ENCODE measurements around the gene ZCCHC24. TPM values are rescaled to one million over a fixed set of nuclear protein-coding genes. Genes with fewer than 3 reads are reported as not detected.

ZCCHC24 gene
- total and polyA plus RNA-seq, 4 donors: 7.8 to 23.9 (median 14.8) TPM

- Histone ChIP-seq H3K9ac (ENCODE audit: low read depth in 1 of 2, low read length in 2 of 2) (no peak overlapping the region), H3K36me3 (ENCODE audit: control insufficient read depth in 4 of 4, insufficient read depth in 3 of 4, low read depth in 1 of 4, low read length in 3 of 4) (no peaks in the 10 kb centered on the region), H3K4me3 (ENCODE audit: low read depth in 1 of 3, low read length in 3 of 3) (no peak overlapping the region), H3K4me1 (ENCODE audit: control insufficient read depth in 4 of 4, insufficient read depth in 4 of 4, low read length in 3 of 4) (peaks cover 2 to 12% (median 8%) of the 10 kb centered on the region in 4 donors), H3K27ac (ENCODE audit: low read depth in 1 of 2, low read length in 2 of 2) (no peak overlapping the region), H3K27me3 (ENCODE audit: control insufficient read depth in 4 of 4, insufficient read depth in 4 of 4, low read length in 3 of 4) (no peaks in the 10 kb centered on the region), H3K9me3 (ENCODE audit: control insufficient read depth in 4 of 4, low read length in 3 of 4) (no peaks in the 10 kb centered on the region)
- DNase-seq (ENCODE audit: low spot score): no peak
- WGBS: 93% methylated on average over 7 of the region's 7 CpGs
- TF ChIP-seq GABPA (IDR thresholded peaks at IDR 0.05 in 1 of 2, conservative IDR thresholded peaks at IDR 0.05 in 1 of 2) (no peak), YY1 (IDR thresholded peaks at IDR 0.05) (no peak), RAD21 (IDR thresholded peaks at IDR 0.05) (no peak), EGR1 (IDR thresholded peaks at IDR 0.05; ENCODE audit: low read depth in 2 of 2) (no peak), JUND (IDR thresholded peaks at IDR 0.05) (no peak)
Measured at GRCh38 chr10:79472449-79472848, 27.0 kb upstream of the ZCCHC24 start.

- Histone ChIP-seq H3K36me3 (ENCODE audit: control insufficient read depth in 4 of 4, insufficient read depth in 3 of 4, low read depth in 1 of 4, low read length in 3 of 4) (no peaks in the 10 kb centered on the region), H3K27me3 (ENCODE audit: control insufficient read depth in 4 of 4, insufficient read depth in 4 of 4, low read length in 3 of 4) (no peaks in the 10 kb centered on the region), H3K4me3 (ENCODE audit: low read depth in 1 of 3, low read length in 3 of 3) (no peak overlapping the region), H3K9me3 (ENCODE audit: control insufficient read depth in 4 of 4, low read length in 3 of 4) (no peaks in the 10 kb centered on the region), H3K27ac (ENCODE audit: low read depth in 1 of 2, low read length in 2 of 2) (no peak overlapping the region), H3K4me1 (ENCODE audit: control insufficient read depth in 4 of 4, insufficient read depth in 4 of 4, low read length in 3 of 4) (peaks cover 2 to 16% (median 8%) of the 10 kb centered on the region in 4 donors), H3K9ac (ENCODE audit: low read depth in 1 of 2, low read length in 2 of 2) (no peak overlapping the region)
- no peak for TF ChIP-seq NR2F2 (IDR thresholded peaks at IDR 0.05)
- no peak for TF ChIP-seq RXRA (IDR thresholded peaks at IDR 0.05)
- no peak for TF ChIP-seq ZBTB33 (IDR thresholded peaks at IDR 0.05)
- TF ChIP-seq YY1 (IDR thresholded peaks at IDR 0.05): no peak
- no peak for TF ChIP-seq SP1 (IDR thresholded peaks at IDR 0.05)
- no peak for TF ChIP-seq CTCF (IDR thresholded peaks at IDR 0.05; ENCODE audit: low read depth, low read length, missing input control)
- TF ChIP-seq FOXA1 (IDR thresholded peaks at IDR 0.05): no peak
- TF ChIP-seq HNF4G (IDR thresholded peaks at IDR 0.05): no peak
- no peak for TF ChIP-seq MAX (IDR thresholded peaks at IDR 0.05)
- no peak for TF ChIP-seq EGR1 (IDR thresholded peaks at IDR 0.05; ENCODE audit: low read depth in 2 of 2)
- TF ChIP-seq JUND (IDR thresholded peaks at IDR 0.05): no peak
- TF ChIP-seq ATF3 (IDR thresholded peaks at IDR 0.05): no peak
- no peak for TF ChIP-seq TAF1 (conservative IDR thresholded peaks at IDR 0.05)
- TF ChIP-seq GABPA (IDR thresholded peaks at IDR 0.05 in 1 of 2, conservative IDR thresholded peaks at IDR 0.05 in 1 of 2): no peak
- TF ChIP-seq FOXA2 (IDR thresholded peaks at IDR 0.05): no peak
- no peak for TF ChIP-seq REST (IDR thresholded peaks at IDR 0.05)
- no peak for TF ChIP-seq RAD21 (IDR thresholded peaks at IDR 0.05)
- TF ChIP-seq HNF4A (conservative IDR thresholded peaks at IDR 0.05): no peak
- 97% methylated on average over 4 of the region's 4 CpGs for WGBS
- no peak for DNase-seq (ENCODE audit: low spot score)
Measured at GRCh38 chr10:79471776-79472175, 26.4 kb upstream of the ZCCHC24 start.

Data from liver (tissue), 9 donors.